ENCODE data around the gene IL1RL2.

The IL1RL2 gene

DNA sequence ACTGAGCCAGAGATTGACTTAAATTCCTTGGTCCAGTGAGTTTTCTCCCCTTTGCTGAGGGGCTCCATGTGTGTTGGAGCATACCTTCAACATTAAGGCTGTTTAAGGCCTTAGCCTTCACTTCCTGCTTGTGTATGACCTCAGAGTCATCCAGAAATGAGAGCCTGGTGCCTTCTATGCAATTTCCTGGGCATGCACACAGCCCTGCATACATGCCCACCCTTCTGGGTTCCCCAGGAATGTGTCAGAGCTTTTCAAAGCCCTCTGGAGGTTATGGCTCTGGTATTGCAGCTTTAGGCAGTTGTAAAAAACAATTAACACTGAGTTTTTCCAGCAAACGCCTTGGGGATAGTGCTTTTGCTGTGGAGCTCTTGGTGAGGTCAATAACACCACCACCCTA, 27.5 kb upstream of the IL1RL2 start:
- no peak for DNase-seq

DNA sequence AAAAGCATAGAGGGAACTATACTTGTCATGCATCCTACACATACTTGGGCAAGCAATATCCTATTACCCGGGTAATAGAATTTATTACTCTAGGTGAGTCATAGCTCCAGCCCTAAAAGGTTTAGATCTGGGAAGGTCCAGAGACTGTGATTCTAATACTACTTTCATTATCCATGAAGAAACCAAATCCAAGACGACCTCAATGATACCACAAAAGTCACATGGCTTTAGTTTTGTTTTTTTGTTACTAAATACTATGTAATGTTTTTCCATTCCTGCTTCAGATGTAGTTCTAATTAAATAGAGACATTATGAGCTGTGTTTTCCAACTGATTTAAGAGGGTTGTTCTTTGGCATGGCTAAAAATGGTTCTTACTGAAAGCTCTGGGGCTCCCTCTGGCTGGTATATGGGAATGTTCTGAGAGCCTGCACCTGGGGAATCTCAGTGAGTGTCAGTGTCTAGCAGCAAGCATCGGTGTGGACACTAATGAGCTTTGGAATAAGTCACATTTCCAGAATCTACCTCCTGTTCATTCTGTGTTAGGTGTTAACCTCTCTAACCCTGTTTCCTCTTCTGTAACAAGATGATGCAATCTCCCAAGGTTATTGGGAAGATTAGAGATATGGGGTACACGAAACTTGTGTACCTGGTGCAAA, 20.5 kb upstream of the IL1RL2 start:
- DNase-seq, result no peak

DNA sequence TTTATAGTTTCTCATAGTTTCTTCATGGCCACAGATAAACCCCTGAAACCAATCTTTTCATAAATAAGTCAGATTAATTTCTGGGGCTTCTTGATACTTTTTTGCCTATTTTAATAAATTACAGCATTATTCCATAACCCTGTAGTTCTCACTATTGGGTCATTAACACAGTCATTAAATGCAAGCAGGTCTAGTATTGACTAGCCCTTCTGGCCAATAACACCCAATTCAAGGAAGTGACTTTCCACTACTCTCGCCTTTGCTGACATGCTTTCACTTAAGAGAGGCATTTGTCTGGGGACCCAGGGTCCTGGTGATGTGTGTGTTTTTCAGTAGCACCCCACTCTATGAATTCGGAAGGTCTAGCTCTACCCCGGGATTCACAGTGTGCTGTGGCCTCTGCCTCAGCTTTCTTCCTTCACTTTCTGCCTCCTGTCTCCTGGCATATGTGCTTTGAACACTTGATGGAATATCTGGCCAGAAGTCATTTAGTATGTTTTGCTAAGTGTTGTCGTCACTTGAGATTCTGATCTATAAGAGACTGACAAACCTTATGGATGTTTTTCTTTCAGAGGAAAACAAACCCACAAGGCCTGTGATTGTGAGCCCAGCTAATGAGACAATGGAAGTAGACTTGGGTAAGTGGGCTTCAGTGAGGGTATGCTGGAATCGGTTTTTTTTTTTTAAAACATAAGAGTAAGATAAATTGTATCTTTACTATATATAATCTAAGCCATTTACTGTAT, 18.6 kb upstream of the IL1RL2 start:
- DNase-seq, result no peak

DNA sequence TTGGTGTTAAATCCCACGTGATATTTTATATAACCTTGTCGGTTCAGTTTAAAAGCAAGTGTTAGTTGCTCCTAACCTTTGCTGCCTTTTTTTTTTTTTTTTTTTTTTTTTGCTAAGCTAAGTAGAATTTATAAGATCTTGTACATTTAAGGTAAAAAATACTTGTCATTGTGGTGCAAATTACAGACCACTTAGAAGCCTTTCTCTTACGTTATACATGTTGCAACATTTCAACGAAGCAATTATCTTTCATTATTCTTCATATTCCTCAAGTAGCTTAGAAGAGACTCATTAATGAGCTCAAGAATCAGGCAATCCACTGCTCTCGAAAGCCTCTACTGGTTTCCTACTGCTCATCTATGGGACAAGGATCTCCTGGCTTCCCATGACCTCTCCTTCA, 14.9 kb upstream of the IL1RL2 start:
- no peak for DNase-seq

DNA sequence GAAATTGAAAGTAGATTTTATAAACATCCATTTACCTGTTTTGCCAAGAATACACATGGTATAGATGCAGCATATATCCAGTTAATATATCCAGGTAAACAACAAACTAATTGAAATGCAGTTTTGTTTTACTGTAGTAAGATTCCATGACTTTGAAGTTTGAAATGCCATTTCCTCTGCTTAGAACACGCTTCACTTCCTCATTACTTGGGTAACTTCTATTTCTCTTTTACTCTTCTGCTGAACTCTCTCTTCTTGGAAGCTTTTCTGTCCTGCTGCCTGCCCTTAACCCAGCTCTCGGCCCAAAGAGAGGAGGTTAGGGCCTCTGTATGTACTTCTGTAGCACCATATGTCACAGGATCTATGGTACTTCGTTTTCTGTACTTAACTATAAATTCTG, 14.1 kb upstream of the IL1RL2 start:
- no peak for DNase-seq

DNA sequence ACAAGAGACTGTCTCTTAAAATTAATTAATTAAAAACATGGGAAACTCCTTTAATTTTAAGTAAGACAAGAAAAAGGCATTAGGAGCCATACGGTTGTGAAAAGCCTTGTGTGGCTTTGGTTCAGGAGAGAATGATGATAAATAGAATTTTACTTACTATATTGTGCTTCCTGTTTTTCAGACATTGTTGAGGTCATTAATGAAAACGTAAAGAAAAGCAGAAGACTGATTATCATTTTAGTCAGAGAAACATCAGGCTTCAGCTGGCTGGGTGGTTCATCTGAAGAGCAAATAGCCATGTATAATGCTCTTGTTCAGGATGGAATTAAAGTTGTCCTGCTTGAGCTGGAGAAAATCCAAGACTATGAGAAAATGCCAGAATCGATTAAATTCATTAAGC, 10.7 kb upstream of the IL1RL2 start:
- DNase-seq, result no peak

DNA sequence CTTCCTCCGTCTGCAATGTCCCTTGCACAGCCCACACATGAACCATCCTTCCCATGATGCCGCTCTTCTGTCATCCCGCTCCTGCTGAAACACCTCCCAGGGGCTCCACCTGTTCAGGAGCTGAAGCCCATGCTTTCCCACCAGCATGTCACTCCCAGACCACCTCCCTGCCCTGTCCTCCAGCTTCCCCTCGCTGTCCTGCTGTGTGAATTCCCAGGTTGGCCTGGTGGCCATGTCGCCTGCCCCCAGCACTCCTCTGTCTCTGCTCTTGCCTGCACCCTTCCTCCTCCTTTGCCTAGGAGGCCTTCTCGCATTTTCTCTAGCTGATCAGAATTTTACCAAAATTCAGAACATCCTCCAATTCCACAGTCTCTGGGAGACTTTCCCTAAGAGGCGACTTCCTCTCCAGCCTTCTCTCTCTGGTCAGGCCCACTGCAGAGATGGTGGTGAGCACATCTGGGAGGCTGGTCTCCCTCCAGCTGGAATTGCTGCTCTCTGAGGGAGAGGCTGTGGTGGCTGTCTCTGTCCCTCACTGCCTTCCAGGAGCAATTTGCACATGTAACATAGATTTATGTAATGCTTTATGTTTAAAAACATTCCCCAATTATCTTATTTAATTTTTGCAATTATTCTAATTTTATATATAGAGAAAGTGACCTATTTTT, 8.9 kb upstream of the IL1RL2 start:
- no peak for DNase-seq

DNA sequence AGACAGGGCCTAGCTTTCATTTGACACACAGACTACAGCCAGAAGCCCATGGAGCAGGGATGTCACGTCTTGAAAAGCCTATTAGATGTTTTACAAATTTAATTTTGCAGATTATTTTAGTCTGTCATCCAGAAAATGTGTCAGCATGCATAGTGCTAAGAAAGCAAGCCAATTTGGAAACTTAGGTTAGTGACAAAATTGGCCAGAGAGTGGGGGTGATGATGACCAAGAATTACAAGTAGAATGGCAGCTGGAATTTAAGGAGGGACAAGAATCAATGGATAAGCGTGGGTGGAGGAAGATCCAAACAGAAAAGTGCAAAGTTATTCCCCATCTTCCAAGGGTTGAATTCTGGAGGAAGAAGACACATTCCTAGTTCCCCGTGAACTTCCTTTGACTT, 7.8 kb upstream of the IL1RL2 start:
- DNase-seq, result no peak

DNA sequence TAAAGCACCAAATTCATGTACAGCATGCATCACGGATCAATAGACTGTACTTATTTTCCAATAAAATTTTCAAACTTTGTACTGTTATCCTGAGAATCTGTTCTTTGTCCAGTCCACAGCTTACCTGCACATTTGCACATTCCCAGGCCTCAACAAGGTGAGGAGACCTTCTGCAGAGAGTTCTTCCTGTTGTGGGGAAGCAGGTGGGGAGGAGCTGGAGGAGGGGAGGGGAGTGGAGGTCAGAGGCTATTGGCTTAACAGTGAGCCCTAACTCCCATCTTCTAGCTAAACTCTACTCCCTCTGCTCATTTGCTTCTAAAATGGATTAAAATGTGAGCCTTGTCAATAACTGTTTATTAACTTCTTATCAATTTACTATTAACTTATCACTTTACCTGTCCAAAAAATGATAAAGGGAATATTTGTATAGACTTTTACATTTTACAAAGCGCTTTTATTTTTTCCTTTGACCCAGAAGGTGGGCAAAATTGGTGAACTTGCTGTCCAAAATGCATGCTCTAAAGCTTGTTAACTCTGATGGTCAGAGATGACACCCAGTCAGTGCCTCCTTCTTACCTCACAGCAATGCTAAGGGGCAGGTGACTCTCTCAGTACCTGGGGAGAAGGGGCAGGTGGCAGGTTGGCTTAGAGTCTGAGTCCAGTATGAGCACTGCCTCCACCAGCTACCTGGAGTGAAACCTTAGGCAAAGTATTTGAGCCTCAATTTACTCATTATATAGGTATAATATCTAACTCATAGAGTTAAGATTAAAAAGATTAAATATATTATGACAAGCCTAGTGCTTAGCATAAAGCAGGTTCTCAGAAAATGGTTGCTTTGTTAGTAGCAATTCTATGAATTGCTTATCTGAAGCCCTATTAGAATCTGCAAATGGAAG, 6.8 kb upstream of the IL1RL2 start:
- no peak for DNase-seq

DNA sequence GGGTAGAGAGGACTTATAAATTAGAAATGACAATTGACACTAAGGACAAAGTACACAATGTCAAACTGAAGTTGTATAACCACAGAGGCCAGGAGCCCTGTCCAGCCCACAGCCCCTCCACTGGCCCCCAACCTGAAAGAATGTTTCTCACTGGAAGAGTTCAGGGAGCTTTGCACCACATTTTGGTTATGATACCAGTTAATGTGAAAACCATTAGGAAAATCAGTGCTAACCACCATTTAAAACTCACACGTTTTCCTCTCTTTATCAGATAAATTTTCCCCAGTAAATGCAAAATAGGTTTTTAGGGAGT, 6.2 kb upstream of the IL1RL2 start:
- DNase-seq, result no peak

DNA sequence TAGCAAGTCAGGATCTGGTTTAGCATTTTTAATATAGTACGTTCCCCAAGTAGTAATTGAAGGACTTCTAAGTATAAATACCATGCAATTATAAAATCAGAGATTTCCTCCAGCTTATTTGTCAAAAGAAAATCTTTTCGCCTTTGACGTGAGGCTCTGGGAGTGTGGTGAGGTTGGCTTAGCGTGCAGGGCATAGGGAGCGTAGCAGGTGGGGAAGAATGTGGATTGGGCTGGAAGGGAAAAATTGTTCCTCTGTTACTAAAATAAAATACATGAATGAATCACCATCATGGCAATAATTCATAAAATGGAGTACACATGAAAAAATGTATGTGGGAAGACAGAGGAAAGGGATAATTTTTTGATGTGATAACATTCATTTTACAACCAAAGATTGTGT, 5.4 kb upstream of the IL1RL2 start:
- DNase-seq, result no peak

DNA sequence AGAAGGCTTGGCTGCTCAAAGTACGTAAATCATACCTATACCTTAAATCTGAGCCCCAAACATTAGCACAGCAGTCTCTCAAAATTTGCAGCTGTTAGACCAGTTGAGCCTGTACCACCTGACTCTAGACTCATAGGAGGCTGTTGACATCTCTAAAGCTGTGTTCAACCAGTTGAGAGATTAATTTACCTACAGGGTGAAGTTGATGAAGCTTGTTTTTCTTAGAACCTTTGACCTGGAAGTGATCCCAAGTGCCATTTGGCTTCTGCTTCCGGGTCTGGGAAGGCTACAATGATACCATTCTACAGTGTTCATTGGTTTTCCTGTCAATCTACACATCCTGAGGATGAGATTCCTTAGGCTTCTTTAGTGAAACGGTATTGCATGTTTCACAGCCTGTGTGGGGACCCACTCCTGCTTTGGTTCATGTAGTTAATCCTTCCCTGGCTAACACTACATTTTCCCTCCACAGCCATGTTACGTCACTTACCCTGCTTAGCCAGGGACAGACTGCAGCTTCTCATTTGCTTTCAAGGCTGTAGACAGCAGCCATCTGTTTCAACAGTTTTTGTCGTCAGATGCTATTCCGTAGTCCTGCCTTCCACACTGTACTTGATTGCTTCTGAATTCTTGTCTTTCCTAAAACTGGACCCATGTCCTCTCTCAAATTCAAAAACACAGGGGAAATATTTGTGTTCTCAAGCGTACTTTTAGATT, 4.7 kb upstream of the IL1RL2 start:
- DNase-seq, result no peak

DNA sequence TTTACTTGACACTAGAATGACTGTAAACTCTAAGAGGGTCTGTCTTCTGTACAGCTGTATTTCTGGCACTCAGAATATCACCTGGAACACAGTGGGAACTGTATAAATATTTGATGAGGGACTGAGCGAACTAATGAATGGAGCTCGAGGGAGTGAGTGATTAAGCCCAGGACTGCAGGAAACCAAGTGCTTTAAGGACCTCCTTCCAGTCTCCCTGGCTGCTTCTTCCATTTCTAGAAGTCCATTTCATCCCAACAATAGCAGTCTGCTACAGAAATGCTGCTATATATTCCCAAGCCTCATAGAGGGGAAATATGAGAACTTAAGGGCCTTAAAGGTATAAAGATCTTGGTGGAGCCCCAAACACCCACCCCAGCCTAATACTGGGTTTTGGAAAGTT, 2.8 kb upstream of the IL1RL2 start:
- DNase-seq, result no peak

DNA sequence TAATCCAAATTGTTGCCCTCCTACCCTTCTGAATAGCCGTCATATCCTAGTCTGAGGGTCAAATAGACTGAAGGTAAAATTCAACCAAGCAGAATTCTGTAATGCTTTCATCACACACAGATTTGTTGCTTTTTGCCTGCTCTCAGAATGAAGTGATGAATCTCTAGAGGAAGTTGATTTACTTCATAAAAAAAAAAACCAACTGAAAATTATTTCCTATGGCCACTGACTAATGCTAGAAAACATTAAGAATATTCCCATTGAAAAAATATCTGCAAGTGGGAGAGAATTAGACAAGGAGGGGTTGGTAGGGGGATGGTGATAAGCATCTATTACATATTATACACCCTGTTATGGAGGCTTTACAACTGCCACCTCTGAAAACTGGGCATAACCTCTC, 2.3 kb upstream of the IL1RL2 start:
- no peak for DNase-seq

DNA sequence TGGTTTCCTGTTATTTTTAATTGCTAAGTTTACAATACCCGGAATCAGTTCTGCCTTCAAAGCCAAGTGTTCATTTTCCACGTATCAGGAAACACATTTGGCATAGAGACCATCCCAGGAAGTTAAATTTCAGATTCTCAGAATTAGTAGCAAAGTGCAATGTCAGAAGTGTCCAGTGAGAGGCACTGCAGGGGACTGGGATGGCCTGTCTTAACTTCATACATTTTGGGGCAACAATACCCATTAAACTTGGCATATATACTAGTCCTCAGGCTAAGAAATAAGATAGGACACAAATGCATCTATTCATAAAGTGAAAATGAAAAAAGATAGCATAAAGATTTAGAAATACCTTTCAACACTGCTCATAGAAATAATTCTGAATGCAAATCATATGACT, 1.5 kb upstream of the IL1RL2 start:
- DNase-seq, result no peak

DNA sequence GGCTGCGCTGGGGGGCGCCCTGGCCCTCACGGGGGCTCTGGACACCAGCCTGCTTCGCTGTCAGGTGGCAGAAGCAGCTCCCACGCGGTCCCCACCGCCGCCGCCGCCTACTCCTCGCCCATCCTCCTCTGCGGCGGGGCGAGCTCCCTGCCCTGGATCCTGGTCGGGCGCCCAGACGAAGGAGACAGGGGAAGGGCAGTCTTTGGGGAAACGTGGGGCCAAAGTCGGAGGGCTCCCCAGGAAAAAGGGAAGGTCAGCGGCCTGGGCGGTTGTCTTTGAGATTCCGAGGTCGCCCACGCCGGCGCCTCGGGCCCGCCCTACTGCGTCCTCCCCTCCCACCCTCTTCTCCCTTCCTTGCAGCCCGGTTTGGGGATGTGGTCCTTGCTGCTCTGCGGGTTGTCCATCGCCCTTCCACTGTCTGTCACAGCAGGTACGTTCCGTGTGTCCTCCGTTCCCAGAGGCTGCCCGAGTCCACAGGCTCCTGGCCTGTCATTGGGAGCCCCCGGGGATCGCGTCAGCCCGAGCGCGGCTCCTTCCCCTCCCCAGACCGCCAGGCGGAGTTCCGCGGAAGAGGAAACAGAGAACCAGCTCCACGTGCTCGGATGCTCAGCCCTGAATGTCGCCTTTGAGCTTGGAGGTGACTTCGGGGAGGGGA, 800 bp downstream of the IL1RL2 start:
- DNase-seq, result no peak

DNA sequence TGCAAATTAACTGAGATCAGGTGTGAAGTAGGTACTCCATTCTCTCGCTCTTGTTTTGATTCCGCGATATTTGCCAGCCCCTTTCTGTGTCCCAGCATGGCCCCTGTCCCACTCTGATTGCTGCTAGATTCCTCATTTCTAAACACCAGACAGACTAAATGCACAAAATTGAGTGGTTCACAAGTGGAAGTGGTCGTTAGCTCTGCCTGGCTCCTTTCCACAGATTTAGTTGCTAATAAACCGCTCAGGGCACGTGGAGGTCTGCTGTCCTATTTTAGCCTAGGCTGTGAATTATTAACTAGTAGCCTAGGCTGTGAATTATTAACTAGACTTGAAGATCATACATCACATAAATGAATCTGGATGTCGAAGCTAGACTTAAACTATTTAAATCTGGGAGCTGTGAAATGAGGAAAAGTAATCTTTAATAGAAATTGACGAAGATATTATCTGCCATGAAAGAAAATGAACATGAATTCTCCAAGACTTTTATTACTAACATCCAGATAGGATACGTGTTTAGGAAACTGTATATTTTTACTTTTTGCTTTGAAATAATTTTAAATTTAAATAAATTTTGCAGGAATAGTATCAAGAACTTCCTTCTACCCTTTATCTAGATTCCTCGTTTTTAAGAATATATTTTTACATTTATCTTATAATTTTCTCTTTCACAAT, 3.7 kb downstream of the IL1RL2 start:
- DNase-seq, result no peak

DNA sequence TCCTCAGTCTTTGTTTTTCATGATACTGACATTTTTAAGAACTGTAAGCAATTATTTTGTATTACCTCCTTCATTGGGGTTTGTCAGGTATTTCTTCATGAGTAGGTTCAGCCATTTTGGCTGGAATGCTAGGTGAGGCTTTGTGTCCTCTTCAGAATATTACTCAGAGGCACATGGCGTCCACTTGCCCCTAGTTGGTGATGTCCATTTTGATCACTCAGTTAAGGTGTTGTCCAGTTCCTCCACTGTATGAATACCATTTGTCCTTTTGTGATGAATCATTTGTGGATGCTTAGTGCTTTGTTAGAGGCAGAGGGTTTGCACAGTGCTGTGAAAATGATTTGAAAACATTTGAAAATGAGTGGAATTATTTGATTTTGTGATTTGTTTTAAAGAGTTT, 4.7 kb downstream of the IL1RL2 start:
- DNase-seq, result no peak

DNA sequence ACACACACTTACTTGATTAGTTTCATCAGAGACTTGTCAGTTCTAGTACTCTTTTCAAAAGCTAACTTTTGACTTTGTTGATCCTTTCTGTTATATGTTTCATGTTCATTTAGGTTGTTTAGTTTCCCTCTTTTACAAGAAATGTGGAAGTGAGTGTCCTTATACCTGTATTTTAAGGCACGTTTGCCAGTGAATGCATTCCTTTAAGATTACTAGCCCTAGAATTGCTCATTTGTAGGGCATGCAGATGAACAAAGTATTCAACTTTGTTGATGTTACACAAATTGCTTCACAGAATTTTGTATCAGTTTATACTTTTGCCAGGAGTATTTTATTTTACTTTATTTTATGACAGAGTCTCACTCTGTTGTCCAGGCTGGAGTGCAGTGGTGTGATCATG, 6.3 kb downstream of the IL1RL2 start:
- DNase-seq, result no peak

DNA sequence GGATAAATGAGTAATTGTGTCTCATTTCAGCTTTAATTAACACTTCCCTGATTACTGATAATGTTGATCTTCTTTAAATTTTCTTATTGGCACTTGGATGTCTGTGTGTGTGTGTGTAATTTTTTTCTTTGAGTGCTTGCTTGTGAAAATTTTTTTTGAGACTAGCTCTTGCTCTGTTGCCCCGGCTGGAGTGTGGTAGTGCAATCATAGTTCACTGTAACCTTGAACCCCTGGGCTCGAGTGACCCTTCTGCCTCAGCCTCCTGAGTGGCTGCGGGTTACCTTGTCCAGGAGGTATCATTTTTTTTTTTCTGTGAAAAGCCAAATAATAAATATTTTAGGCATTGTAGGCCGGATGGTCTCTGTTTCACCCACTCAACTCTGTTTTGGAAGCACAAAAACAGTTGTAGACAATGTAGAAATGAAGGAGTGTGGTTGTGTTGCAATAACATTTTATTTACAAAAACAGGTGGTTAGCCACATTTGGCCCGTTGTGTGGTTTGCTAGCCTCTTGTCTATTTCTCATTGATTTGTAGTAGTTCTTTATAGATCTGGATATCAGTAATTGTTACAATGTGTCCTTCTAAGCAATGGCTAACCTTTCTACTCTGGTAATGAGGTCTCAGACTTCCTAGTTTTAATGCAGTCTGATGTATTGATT, 7.9 kb downstream of the IL1RL2 start:
- no peak for DNase-seq

Data from NCI-H2171 treated with DMSO at 0.1 percent for 48 hours (cell line).